GM19099 (cell line): ENCODE data around the gene TENT4B.

Source experiments
- POLR2A ChIP-seq: IDR thresholded peaks from 3 replicates; pipeline ENCODE4 v1.6.1; 2011; ENCODE audit warnings: low read depth; ENCODE audit not compliant: insufficient read length; ENCODE audit errors: extremely low read depth

The TENT4B gene

GRCh38 chr16:50247906-50248608 is 95.0 kb downstream of the TENT4B start:
- TF ChIP-seq POLR2A = no peak

- no peak for TF ChIP-seq POLR2A
These were observed 95.7 kb downstream of the TENT4B start for GRCh38 chr16:50248845-50249244.

- no peak for TF ChIP-seq POLR2A
These were observed 98.4 kb downstream of the TENT4B start for GRCh38 chr16:50251375-50252081.

GRCh38 chr16:50252082-50252611 is 99.0 kb downstream of the TENT4B start:
- no peak for TF ChIP-seq POLR2A

GRCh38 chr16:50252874-50253513 is 99.9 kb downstream of the TENT4B start:
- no peak for TF ChIP-seq POLR2A

- TF ChIP-seq POLR2A = no peak
These were observed 100.4 kb downstream of the TENT4B start for GRCh38 chr16:50253514-50253910.

- no peak for TF ChIP-seq POLR2A
These were observed 101.0 kb downstream of the TENT4B start for GRCh38 chr16:50254072-50254471.

GRCh38 chr16:50255538-50255937 is 102.4 kb downstream of the TENT4B start:
- no peak for TF ChIP-seq POLR2A

GRCh38 chr16:50256604-50257003 is 103.5 kb downstream of the TENT4B start:
- TF ChIP-seq POLR2A = no peak

- TF ChIP-seq POLR2A = no peak
These were observed 104.8 kb downstream of the TENT4B start for GRCh38 chr16:50257876-50258275.

- no peak for TF ChIP-seq POLR2A
These were observed 106.5 kb downstream of the TENT4B start for GRCh38 chr16:50259334-50260205.

GRCh38 chr16:50260206-50261159 is 107.4 kb downstream of the TENT4B start:
- no peak for TF ChIP-seq POLR2A

- no peak for TF ChIP-seq POLR2A
These were observed 108.1 kb downstream of the TENT4B start for GRCh38 chr16:50261160-50261706.
